K562 treated with DMSO at 1 percent for 12 hours (cell line): ENCODE results near the gene FHIT. TPM values are rescaled to one million over a fixed set of nuclear protein-coding genes. Genes with fewer than 3 reads are reported as not detected.

Experiments used
- total RNA-seq: library from RNA; unstranded; fragments of 300-600 nt; gene quantifications from 2 replicates; pipeline ENCODE4 v1.2.3, GENCODE V29; 2022; ENCODE audit not compliant: insufficient read depth

The FHIT gene
- total RNA-seq = 1.5 and 3.3 TPM in 2 replicates

DNA sequence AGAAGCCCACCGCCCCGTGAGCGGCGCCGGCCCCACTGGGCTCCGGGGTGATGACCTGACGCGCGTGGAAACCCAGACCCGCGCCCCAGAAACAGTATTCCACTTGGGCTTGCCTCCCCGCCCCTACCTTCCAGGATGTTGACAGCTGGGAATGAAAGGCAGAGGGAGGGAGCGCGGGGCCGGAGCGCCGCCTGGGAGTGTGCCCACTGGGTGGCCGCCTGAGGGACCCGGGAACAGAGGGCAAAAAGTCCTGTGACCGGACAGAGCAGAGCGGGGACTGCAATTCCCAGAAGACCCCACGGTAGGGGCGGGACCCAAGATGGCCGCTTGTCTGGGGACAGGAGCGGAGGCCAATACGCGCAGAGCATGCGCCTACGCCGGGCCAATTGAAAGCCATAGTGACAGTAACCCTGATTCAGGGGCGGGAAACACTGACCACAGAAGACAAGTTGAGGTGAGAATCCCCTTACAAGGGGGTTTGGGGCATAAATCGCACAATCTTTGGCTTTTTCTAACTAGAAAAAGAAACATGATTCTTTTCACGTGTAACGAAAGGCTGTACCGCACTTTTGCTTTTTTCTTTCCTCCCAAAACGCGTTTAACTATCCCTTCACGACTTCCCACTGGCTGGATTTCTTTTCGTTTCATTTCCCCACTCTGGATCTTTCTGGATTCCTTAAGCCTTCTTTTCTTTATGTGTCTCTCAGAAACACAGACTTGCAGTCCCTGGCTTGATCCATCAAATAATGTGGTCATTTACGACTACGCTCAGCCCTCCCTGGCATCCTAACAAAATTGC lies at the start of gene FHIT:
FHIT (minus strand) TSS at position 279 of the 799 bp plus-strand sequence.

